HG02759 (cell line): ENCODE results near the gene TMEM81.

Source experiments
- ATAC-seq: cut with Tn5 transposase; IDR thresholded peaks from one replicate; pipeline ENCODE4 v1.9.1; 2021; ENCODE audit warnings: mild to moderate bottlenecking, moderate library complexity; ENCODE audit not compliant: unreplicated experiment

TMEM81 gene

GRCh38 chr1:205084360-205084759, at the start of gene TMEM81:
TMEM81 (minus strand) TSS chr1:205084460; CDS start chr1:205084320, 140 bp downstream.
- no peak for ATAC-seq

GRCh38 chr1:205133287-205133686, 49.0 kb upstream of the TMEM81 start:
- no peak for ATAC-seq

- ATAC-seq = no peak
Measured at GRCh38 chr1:205129447-205130029, 45.3 kb upstream of the TMEM81 start.

GRCh38 chr1:205128050-205128449, 43.8 kb upstream of the TMEM81 start:
- no peak for ATAC-seq

DNA sequence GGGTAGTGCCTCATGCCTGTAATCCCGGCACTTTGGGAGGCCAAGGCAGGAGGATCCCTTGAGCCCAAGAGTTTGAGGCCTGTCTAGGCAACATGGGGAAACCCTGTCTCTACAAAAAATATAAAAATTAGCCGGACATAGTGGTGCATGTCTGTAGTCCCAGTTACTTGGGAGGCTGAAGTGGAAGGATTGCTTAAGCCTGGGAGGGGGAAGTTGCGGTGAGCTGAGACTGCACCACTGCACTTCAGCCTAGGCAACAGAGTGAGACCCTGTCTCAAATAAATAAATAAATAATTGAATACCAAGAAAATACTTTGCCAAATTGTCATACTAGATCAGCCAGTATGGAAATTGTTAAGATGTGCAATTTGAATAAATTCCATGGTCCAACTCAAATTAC, 43.4 kb upstream of the TMEM81 start:
- no peak for ATAC-seq

GRCh38 chr1:205124726-205125125, 40.5 kb upstream of the TMEM81 start:
- no peak for ATAC-seq

DNA sequence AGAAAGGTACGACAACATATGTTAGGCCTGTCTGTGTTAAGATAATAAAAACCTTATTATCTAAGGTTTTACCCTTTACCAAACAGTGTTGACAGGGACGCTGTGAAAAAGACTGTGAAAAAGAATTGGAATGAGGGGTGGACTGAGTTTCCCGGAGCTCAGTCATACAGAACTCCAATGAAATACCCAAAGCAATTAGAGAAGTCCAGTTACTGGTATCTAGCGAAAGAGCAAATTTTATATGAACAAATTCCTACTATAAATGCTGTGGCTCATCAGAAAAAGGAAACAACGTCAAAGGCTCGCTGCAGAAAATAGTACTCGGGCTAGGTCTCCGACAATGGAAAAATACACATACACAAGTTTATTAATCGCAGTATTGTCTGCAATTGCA, 38.2 kb upstream of the TMEM81 start:
- ATAC-seq = peak; percentile 14

DNA sequence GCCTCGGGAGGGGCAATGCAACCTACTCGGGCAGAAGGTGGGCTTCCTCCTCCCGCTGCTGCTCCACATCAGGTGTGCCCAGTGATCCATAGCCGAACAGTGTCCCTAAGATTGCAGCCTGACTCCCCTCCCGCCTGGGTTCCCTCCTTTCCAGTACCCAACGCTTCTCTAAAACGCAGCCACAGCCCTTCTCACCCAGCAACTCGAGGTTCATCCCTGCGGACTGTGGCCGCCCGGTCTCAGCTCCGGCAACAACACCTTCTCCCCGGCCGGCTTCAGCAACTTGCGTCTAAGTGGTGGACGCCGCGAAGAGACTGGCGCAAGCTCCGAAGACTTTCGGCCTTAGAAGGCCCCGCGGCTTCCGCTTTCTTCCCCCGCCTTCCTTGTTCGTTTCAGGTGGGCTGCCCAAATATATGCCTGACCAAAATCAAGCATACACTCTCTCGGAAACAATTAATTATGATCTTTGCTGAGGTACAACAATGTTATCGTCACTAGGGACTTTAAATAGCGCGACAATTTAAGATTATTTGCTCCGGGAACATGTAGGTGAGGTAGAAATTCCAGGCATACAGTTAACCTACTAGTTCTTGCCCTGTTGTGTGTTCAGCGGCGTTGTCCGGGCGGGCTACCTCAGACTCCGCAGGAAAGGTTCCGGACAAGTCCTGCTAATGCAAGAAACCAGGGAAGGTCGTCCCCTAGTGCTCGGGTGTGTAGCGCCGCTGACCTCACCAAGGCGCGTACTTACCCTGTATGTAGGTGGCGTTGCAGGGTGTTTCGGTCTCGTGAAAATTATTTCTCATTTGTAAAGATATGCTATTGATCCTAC, 37.6 kb upstream of the TMEM81 start, which contains the start of gene RBBP5:
Gene RBBP5, minus strand, starts transcription at position 319 of the 829 bp plus-strand sequence. Its CDS starts 105 bp downstream, at position 214.
- ATAC-seq = peak; percentile 96

DNA sequence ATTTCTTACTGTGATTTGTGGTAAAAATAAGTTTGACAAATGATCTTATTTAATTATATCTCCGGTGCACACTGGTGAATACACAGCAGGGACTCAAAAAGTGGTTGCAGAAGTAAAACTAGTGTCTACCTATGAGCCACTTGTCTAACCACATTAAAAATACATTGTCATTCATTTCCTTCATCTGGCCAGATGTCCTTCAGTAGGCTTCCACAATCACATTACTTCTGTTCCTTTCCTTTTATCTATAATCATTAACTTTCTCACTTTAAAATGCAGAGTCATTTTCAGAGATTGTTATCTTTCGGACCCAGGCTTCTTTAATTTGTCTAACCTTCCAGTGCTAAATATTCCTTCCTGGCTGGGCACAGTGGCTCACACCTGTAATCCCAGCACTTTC, 34.5 kb upstream of the TMEM81 start:
- ATAC-seq = no peak

GRCh38 chr1:205111354-205111753, 27.1 kb upstream of the TMEM81 start:
- no peak for ATAC-seq

GRCh38 chr1:205109711-205110110, 25.5 kb upstream of the TMEM81 start:
- no peak for ATAC-seq

GRCh38 chr1:205109269-205109668, 25.0 kb upstream of the TMEM81 start:
- ATAC-seq = no peak

DNA sequence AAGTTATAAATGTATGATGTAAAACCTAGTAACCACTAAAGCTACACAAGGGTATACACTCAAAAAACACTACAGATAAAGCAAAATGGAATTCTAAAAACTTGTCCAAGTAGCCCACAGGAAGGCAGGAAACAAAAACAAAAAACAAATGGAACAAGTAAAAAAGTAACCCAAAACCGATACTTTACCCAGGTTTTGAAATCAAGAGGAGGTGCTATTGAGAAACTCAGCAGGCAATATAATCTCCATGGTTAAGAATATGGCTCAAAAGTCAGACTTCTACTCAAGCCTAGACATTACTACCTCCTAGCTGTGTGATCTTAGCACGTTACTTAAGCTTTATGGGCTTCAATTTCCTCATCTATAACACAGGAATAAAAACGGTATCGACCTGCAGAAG, 24.2 kb upstream of the TMEM81 start:
- no peak for ATAC-seq

GRCh38 chr1:205107327-205107726, 23.1 kb upstream of the TMEM81 start:
- no peak for ATAC-seq

GRCh38 chr1:205102404-205102803, 18.1 kb upstream of the TMEM81 start:
- no peak for ATAC-seq

GRCh38 chr1:205098242-205098641, 14.0 kb upstream of the TMEM81 start:
- no peak for ATAC-seq

DNA sequence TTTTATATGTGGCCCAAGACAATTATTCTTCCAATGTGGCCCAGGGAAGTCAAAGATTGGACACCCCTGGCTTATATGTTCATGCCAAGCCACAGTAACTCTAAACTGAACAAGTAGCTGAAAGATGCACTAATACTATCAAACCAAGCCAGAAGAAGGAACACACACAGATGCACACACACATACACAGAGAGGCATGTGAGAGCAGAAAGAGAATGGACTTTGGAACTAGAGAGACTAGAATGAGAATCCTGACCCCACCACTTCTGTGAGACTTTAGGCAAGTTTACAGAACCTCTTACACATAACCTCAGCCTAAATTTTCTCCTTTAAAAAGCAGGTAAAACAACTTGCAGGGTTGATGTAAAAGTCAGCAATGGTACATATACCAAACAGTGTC, 11.2 kb upstream of the TMEM81 start:
- ATAC-seq = no peak

DNA sequence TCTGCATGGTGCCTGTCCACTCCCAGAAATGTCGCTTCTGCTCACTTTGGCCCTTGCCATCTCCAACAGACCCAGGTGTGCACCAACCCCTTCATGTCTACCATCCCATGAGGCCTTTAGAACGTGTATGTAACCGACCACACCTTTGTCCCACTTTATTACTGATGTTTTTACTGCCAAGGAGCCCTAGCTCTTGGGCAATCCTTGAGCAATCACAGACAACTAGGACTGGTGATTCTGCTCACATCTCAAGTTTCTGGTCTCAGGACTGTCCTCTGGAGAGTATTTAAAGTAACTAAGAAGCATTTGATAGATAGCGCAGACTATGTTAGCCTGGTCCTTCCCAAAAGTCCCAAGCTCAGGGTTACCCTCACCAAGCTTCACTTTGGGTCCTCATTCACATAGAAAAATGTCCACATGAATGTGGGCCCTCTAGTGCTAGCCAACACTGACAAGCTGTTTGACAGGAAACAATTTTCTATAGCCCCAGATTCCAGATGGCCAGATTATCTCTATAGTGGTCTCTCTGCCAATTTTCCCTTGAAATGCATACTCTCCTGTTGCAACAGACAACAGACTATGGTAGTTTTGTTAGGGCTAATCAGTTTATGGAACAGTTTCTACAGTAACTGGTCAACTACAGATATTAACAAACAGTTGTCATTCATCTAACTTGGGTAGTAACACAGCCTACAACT, 6.9 kb upstream of the TMEM81 start:
- no peak for ATAC-seq

GRCh38 chr1:205088341-205088740, 4.1 kb upstream of the TMEM81 start:
- ATAC-seq = no peak

GRCh38 chr1:205082431-205082830, 1.8 kb downstream of the TMEM81 start:
- no peak for ATAC-seq

DNA sequence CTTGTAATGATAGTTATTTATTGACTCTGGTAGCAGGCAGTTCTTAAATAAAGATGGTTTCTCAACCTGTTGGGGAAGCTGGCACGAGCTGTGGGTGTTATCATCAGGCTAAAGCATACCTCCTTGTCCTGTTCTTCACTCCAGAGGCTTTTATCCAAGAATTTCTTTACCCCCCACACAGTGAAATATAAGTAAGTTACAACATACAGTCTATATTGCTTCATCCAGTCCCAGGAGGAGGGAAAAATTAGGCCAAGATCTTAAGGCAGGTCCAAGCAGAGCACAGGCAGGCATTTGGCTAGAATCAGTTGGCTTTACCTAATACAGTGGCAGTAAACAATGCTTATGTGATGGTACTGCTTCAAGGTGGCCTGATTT, 6.3 kb downstream of the TMEM81 start:
- no peak for ATAC-seq
